ENCODE results near the gene NAA11.

NAA11 gene

DNA sequence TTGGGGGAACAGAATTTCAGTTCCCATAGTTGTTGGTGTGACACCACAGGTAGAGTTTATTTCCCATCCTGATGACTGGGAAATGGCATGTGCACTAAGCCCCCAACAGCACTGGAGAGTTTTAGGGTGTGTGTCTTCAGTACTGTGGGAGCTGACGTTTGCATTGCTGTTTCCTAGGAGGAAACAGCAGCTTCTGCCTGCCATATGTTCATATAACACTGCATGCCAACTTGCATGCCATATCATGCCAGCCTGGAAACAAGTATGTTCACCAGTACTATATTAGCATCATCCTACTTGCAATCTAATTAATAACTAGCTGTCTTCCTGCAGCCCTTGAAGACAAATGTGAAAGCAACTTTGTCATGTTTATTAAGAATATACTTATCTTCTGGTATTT lies 58.2 kb downstream of the NAA11 start:
- DNase-seq (ENCODE audit: extremely low spot score, insufficient read length, low read depth) = no peak
- FAIRE-seq = no peak

All from GM18507 (cell line).